ENCODE results near the gene PAX9.

- TF ChIP-seq CTCF (IDR thresholded peaks at IDR 0.05; ENCODE audit: borderline replicate concordance, extremely low read depth, low read length, poor library complexity, severe bottlenecking) (no peak), EZH2 (IDR thresholded peaks at IDR 0.05; ENCODE audit: borderline replicate concordance, low read depth, low read length, severe bottlenecking) (no peak)
Observed at GRCh38 chr14:36633580-36633979, 28.1 kb upstream of the PAX9 start.
